HFF-Myc (cell line): Measurements from ENCODE around the gene HYDIN.

Experiments
- DNase-seq: peaks from one replicate; pipeline ENCODE4 v3.0.0-alpha.2; 2011; ENCODE audit warnings: low read depth; ENCODE audit errors: extremely low read depth
- H3K4me3 ChIP-seq: replicated peaks from 2 replicates; pipeline ENCODE4 v1.5.1; 2011; ENCODE audit warnings: low read depth, mild to moderate bottlenecking, control low read depth, low read length
- TF ChIP-seq, protein P1 (sequence below): IDR thresholded peaks from 2 replicates; pipeline ENCODE4 v1.5.1; 2012; ENCODE audit warnings: mild to moderate bottlenecking, low read depth, low read length, control low read depth; ENCODE audit errors: missing control alignments

Gene HYDIN

DNA sequence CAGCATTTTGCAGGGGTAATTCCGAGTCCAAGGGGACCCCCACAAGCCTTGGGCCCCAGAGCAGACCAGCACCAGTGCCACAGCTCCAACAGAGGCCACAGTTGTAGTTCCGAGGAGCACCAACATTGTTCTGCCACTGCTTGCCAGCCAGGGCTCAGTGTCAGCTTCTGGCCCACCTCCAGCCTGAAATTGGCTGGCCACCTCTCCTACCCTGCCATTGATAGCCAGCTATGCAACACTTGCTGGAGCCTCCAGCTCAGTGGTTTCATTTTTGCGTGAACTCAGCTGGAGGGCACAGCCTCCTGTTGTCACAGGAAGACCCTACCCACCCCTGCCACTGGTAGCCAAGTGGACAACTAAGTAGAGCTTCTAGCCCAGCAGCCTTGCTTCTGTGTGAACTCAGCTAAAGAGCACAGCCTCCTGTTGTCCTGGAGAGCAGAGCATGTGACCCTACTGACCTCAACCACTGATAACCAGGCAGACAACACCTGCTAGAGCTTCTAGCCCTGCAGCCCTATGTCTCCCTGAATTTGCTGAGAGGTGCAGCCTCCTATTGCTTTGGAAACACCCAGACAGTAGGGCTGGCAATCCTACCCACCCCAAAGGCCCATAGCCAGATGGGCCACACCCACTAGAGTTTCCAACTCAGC is 24.9 kb downstream of the HYDIN start:
- TF ChIP-seq, protein P1, sequence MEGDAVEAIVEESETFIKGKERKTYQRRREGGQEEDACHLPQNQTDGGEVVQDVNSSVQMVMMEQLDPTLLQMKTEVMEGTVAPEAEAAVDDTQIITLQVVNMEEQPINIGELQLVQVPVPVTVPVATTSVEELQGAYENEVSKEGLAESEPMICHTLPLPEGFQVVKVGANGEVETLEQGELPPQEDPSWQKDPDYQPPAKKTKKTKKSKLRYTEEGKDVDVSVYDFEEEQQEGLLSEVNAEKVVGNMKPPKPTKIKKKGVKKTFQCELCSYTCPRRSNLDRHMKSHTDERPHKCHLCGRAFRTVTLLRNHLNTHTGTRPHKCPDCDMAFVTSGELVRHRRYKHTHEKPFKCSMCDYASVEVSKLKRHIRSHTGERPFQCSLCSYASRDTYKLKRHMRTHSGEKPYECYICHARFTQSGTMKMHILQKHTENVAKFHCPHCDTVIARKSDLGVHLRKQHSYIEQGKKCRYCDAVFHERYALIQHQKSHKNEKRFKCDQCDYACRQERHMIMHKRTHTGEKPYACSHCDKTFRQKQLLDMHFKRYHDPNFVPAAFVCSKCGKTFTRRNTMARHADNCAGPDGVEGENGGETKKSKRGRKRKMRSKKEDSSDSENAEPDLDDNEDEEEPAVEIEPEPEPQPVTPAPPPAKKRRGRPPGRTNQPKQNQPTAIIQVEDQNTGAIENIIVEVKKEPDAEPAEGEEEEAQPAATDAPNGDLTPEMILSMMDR, result no peak
- H3K4me3 ChIP-seq, result no peak overlapping the region
- no peak for DNase-seq

DNA sequence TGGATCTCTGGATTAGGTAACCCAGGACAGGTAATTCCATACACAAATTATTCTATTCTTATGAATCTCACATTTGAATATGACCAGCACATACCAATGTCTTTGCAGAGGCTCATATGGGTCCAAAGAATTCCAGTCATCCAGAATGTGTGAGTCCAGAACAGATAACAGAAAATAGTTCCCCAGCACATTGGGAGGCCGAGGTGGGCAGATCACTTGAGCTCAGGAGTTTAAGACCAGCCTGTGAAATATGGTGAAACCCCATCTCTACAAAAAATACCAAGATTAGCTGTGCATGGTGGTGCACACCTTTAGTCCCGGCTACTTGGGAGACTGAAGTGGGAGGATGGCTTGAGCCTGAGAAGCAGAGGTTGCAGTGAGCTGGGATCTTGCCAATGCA is 26.9 kb downstream of the HYDIN start:
- no peak overlapping the region for H3K4me3 ChIP-seq
- TF ChIP-seq, protein P1, result no peak
- DNase-seq, result no peak

DNA sequence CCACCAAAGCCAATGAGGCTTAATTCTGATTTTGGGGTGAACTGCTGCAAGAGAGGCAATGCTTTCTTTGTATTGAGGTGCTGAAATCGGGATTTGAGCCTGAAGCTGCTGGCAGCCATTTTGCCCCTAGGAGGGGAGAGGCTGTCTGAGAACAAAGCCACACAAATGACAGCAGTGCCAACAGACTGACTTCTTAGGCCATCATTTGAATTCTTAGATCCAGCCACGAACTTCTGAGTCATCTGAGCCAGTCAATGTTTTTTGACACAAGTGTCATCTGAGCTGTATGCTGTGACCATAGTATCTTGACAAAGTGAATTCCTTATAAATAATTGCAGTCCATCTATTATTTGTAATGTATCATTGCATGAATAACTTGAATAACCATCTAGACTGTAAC is 29.0 kb downstream of the HYDIN start:
- H3K4me3 ChIP-seq, result no peak overlapping the region
- DNase-seq, result no peak
- TF ChIP-seq, protein P1, result no peak

DNA sequence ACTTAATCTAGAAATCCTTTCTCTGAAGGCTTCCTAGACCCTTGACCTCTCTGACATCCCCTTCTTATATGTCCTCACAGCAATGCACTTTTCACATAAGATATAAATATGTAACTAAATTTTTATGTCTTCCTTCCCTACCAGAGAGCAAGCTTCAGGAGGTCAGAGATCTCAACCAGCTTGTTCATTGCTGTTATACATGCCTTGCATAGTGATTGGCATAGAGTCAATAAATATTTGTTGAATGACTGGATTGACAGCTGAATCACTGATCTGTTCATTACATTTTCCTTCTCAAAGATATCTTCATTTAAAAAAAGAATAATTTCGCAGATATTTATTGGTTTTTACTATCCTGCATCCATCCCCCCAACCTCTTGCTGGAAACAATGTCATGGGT is 29.5 kb downstream of the HYDIN start:
- TF ChIP-seq, protein P1, result no peak
- H3K4me3 ChIP-seq, result no peak overlapping the region
- no peak for DNase-seq

DNA sequence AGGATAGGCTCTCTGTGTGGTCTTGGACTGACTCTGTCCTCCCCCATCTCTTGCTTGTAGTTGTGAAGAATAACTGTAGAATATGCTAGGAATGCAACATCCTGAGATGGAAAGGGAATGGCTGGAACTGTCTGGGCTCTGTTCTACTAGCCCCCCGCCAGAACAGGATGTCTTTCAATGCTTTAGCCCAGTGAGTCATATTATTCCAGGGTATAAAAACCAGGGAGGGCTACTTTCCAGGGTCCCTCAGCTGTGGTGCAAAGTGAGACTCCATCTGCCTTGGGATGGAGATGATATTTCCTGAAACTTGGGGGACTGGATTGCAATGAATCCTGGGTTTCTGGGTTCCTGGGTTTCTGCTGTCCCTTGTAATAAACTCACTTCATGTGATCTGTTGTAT is 32.1 kb downstream of the HYDIN start:
- H3K4me3 ChIP-seq, result no peak overlapping the region
- DNase-seq, result no peak
- TF ChIP-seq, protein P1, result no peak

DNA sequence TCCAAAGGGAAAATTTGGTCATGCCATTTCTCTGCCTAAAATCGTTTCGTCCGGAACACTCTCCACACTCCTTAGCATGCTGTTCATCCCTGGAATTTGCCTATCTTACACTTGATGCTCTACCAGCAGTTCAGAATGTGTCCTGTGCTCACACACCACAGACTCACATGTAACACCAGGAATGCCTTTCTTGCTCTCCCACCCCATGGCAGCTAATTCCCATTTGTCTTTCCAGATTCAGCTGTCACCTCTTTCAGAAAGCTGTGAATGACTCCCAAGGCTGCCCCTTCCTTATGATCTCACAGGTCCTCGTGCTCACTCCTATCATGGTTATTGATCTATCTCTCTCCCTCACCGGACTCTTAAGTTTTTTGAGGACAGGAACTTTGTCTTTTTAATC is 38.1 kb downstream of the HYDIN start:
- TF ChIP-seq, protein P1, result no peak
- DNase-seq, result no peak
- no peak overlapping the region for H3K4me3 ChIP-seq
